HG03060 (cell line): ENCODE data around the gene WDFY1.

Experiments
- ATAC-seq: cut with Tn5 transposase; IDR thresholded peaks from one replicate; pipeline ENCODE4 v1.9.1; 2021; ENCODE audit warnings: low read depth, moderate number of reproducible peaks; ENCODE audit not compliant: unreplicated experiment

Gene WDFY1

GRCh38 chr2:223826995-223827394 is 118.1 kb downstream of the WDFY1 start:
- ATAC-seq, result no peak
